ENCODE results near the gene MTG2.

- TF ChIP-seq, protein P1, sequence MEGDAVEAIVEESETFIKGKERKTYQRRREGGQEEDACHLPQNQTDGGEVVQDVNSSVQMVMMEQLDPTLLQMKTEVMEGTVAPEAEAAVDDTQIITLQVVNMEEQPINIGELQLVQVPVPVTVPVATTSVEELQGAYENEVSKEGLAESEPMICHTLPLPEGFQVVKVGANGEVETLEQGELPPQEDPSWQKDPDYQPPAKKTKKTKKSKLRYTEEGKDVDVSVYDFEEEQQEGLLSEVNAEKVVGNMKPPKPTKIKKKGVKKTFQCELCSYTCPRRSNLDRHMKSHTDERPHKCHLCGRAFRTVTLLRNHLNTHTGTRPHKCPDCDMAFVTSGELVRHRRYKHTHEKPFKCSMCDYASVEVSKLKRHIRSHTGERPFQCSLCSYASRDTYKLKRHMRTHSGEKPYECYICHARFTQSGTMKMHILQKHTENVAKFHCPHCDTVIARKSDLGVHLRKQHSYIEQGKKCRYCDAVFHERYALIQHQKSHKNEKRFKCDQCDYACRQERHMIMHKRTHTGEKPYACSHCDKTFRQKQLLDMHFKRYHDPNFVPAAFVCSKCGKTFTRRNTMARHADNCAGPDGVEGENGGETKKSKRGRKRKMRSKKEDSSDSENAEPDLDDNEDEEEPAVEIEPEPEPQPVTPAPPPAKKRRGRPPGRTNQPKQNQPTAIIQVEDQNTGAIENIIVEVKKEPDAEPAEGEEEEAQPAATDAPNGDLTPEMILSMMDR (IDR thresholded peaks at IDR 0.05): no peak
- TF ChIP-seq POLR2AphosphoS5 (IDR thresholded peaks at IDR 0.05): no peak
- no peak for TF ChIP-seq POLR2A (IDR thresholded peaks at IDR 0.05)
These were observed 39.5 kb downstream of the MTG2 start for GRCh38 chr20:62222266-62222850.
